Measurements from ENCODE around the gene DCTPP1. TPM values are rescaled to one million over a fixed set of nuclear protein-coding genes. Genes with fewer than 3 reads are reported as not detected.
"Not testable (repeated sequence)": the region's sequence is repeated elsewhere in the genome, so short reads cannot be mapped to it uniquely, and the experiment has no call there.

Gene DCTPP1
- total RNA-seq, result 28.9 TPM

DNA sequence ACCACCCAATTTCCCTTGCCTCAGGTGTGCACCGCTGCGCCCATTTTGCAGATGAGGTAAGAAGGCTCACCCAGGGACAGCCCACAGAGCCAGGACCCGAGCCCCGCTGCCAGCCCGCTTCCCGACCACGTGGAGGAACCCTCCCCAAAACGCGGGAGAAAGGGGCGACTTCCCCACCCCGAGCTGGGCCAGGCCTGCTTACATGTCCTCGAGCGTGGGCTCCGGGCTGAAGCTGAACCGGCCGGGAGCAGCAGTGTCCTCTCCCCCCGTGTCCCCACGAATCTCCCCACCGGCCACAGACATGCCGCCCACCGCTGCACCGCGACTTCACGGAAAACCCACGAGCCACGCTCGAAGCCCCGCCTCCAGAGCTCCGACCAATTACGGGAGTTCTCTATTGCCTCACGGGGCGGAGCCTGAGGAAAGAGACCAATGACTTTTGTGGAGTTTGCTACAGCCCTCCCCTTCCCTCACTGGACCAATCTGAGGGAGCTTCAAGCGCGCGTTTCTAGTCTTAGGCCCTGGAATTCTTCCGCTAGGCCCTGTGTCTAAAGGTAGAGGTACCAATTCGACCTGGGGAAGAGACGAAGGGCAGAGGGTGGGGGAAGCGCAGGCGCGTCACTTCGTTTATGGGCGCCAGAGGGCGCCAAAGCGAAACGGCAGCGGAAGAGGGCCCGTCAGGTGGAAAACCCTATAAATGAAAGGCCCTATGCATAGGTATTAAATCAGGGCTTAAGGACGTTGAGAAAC is at the start of gene DCTPP1:
DCTPP1 (minus strand) TSS at position 353 of the 750 bp plus-strand sequence; CDS start at position 303, 50 bp downstream.
- FAIRE-seq (peak; percentile 36), DNase-seq (ENCODE audit: low spot score in 2 of 2) (peak; percentile 82 to 93)

DNA sequence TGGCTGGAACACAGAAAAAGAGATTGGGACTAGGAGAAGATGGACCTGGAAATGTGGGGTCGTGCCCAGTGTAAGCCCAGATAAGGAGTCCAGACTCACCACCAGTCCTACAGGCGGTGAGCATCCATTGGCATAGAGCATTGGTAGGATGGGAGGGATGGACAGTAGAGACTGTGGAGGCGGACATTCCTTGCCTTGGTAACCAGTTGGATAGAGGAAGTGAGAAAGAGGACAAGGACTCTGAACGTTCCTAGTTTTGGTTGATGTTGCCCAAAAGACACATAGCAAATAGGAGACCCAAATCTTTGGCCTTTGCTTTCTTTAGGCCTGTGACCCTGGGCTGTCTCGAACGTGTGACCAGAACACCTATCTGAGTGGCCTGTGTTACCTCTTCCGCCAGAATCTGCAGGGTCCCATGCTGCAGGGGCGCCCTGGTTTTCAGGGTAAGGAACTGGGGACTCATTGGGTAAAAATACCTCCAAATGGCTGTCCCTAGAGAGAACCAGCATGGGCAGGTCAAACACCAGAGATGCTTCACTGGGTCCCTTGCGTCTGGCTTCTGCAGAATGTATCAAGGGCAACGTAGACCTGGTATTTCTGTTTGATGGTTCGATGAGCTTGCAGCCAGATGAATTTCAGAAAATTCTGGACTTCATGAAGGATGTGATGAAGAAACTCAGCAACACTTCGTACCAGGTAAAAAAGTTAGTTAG is 49.1 kb upstream of the DCTPP1 start:
- DNase-seq (ENCODE audit: low spot score in 2 of 2), result no peak
- no peak for FAIRE-seq

DNA sequence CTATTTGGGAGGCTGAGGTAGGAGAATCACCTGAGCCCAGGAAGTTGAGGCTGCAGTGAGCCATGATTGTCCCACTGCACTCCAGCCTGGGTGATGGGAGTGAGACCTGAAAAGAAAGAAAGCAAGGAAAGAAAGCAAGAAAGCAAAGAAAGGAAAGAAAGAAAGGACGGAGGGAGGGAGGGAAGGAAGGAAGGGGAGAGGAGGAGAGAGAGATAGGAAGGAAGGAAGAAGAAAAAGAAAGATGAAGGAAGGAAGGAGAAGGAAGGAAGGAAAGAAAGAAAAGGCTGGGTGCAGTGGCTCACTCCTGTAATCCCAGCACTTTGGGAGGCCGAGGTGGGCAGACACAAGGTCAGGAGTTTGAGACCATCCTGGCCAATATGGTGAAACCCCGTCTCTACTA is 47.9 kb upstream of the DCTPP1 start:
- DNase-seq (ENCODE audit: low spot score in 2 of 2); FAIRE-seq: not testable (repeated sequence)

DNA sequence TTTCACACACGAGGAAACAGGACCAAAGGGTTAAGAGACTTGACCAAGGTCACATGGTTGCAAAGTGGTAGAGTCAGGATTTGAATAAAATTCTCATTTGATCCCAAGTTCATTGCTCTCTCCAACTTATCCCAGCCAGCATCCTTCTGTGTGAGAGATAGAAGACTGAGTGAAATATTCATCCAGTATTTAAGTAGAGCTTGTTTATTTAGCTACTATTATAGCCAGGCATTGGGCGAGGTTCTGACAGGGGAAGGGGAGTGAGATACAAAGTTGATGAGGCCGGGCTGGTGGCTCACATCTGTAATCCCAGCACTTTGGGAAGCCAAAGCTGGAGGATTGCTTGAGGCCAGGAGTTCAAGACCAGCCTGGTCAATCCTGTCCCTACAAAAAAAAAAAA is 47.2 kb upstream of the DCTPP1 start:
- FAIRE-seq, result no peak
- DNase-seq (ENCODE audit: low spot score in 2 of 2), result no peak

DNA sequence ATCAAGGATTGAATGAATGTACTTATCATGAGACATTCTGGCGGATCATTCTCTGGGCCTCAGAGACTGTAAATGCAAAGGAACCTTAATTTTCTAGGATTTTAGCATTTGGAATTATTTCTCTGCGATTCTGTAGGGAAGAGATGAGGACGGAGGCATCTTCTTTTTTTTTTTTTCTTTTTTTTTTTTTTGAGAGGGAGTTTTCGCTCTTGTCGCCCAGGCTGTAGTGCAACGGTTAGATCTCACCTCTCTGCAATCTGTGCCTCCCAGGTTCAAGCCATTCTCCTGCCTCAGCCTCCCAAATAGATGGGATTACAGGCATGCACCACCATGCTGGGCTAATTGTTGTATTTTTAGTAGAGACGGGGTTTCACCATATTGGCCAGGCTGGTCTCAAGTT is 44.9 kb upstream of the DCTPP1 start:
- no peak for FAIRE-seq
- DNase-seq (ENCODE audit: low spot score in 2 of 2), result no peak

DNA sequence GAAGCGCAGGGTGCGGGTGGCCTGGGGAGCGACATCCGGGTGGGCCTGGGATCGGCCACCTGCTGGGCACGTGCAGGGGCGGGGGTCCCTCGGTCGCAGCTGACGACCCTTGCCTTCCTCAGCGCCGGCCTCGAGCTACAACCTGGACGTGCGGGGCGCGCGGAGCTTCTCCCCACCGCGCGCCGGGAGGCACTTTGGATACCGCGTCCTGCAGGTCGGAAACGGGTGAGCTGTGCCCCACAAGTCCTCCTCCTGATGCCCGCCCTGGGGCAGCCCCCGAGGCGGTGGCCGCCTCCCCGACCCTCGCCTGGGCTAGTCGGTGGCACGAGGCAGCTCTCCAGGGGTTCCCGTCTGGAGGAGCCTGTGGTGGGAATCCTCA is 44.2 kb upstream of the DCTPP1 start:
- no peak for DNase-seq (ENCODE audit: low spot score in 2 of 2)
- no peak for FAIRE-seq

DNA sequence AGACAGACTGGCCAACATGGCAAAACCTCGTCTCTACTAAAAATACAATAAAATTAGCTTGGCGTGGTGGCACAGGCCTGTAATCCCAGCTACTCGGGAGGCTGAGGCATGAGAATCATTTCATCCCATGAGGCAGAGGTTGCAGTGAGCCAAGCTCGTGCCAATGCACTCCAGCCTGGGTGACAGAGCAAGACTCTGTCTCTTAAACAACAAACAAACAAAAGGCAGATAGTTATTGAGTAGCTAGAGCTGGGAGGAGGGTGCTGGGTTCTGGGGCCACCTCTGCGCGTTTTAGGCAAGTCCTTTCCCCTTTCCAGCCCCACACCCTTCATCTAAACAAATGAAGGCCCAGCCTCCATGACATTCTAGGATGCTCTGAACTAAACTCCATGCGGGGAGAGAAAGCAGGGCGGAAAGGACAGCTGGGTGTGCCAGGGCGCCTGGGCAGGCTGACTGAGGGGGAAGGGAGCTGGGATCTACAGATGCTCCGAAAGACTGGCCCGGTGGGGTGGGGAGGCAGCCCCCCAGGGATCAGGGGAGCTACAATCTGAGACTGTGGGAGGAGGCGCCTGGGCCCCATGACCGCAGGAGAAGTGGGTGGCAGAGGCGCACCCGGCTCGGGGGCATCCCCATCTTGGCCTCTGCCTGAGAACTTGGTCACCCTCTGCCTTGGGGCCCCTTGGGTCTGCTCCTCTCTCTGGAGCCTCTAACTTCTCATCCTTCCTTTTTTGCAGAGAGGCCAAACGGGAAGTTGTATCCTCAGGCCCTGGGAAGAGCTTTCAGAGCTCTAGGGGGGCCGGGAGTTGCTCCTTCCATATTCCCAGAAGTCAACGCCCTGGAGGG is 43.6 kb upstream of the DCTPP1 start:
- no peak for FAIRE-seq
- DNase-seq (ENCODE audit: low spot score in 2 of 2), result no peak

DNA sequence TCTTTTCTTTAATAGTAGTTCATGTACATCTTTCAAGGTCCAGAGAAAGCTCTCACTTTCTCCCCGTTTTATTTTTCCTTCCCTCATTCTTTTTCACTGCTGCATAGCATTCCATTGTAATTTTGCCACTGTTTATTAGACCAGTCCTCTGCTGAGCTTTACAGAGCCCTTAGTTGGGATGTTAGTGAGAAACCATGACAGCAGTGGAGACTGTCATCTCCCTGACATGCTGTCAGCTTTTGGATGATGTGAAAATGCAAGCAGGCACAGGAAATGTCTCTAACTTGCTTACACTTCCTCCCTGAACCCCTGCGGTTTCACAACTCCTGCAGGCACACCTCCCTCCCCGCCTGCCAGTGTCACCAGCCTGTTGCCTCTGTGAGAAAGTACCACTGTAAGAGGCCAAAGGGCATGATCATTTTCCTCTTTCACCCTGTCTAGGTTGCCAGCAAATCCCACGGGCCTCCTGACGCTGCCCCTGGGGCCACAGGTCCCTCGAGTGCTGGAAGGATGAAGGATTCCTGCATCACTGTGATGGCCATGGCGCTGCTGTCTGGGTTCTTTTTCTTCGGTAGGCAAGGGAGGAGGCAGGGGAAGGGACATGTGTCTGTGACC is 42.6 kb upstream of the DCTPP1 start, which contains the start of gene ITGAL:
ITGAL (plus strand) TSS at position 415 of the 615 bp plus-strand sequence; CDS start at position 511, 96 bp downstream.
- DNase-seq (ENCODE audit: low spot score in 2 of 2), result no peak
- no peak for FAIRE-seq

DNA sequence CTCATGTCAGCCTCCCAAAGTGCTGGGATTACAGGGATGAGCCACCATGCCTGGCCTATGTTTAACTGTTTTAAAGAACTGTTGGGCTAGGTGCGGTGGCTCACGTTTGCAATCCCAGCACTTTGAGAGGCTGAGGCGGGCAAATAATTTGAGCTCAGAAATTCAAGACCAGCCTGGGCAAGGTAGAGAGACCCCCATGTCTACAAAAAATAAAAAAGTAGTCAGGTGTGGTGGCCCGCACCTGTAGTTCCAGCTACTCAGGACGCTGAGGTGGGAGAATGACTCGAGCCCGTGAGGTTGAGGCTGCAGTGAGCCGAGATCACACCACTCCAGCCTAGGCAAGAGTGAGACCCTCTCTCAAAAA is 40.8 kb upstream of the DCTPP1 start:
- DNase-seq (ENCODE audit: low spot score in 2 of 2) (no peak), FAIRE-seq (no peak)

DNA sequence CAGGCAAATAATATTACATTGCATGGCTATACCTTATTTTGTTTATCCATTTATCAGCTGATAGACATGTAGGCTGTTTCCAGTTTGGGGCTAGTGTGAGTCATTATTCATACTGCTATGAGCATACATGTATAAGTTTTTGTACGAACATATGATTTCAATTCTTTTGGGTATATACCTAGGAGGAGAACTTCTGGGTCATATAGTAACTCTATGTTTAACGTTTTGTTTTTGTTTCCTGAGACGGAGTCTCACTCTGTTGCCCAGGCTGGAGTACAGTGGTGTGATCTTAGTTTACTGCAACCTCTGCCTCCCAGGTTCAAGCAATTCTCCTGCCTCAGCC is 40.3 kb upstream of the DCTPP1 start:
- FAIRE-seq (no peak), DNase-seq (ENCODE audit: low spot score in 2 of 2) (no peak)

DNA sequence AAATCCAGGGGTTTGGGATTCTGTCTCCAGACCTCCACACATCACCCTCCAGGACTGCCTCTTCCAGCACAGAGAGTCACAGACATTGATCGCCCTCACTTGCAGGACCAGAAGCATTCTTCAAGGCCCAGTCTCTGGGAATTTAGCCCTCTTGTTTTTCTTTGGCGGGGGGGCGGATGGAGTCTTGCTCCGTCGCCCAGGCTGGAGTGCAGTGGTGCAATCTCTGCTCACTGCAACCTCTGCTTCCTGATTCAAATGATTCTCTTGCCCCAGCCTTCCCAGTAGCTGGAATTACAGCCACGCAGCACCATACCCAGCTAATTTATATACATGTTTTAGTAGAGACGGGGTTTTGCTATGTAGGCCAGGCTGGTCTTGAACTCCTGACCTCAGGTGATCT is 34.2 kb upstream of the DCTPP1 start:
- DNase-seq (ENCODE audit: low spot score in 2 of 2) (no peak), FAIRE-seq (no peak)

DNA sequence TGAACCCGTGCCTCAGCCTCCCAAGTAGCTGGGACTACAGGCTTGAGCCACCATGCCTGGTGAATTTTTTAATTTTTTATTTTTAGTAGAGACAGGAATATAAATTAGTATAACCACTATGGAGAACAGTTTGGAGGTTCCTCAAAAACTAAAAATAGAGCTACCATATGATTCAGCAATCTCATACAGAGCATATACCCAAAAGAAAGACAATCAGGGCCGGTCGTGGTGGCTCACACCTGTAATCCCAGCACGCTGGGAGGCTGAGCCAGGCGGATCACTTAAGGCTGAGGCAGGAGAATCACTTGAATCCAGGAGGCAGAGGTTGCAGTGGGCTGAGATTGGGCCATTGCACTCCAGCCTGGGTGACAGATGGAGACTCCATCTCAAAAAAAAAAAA is 31.6 kb upstream of the DCTPP1 start:
- not testable (repeated sequence) for FAIRE-seq; DNase-seq (ENCODE audit: low spot score in 2 of 2)

DNA sequence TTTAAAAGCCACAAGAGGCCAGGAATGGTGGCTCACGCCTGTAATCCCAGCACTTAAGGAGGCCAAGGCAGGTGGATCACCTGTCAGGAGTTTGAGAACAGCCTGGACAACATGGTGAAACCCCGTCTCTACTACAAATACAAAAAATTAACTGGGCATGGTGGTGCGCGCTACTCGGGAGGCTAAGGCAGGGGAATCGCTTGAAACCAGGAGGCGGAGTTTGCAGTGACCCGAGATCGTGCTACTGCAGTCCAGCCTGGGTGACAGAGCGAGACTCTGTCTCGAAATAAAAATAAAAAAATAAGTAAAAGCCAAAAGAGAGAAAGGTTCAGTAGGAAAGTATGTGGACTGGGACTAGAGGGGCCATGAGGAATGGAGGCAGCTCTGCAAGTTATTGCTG is 29.6 kb upstream of the DCTPP1 start:
- FAIRE-seq (no peak), DNase-seq (ENCODE audit: low spot score in 2 of 2) (no peak)

DNA sequence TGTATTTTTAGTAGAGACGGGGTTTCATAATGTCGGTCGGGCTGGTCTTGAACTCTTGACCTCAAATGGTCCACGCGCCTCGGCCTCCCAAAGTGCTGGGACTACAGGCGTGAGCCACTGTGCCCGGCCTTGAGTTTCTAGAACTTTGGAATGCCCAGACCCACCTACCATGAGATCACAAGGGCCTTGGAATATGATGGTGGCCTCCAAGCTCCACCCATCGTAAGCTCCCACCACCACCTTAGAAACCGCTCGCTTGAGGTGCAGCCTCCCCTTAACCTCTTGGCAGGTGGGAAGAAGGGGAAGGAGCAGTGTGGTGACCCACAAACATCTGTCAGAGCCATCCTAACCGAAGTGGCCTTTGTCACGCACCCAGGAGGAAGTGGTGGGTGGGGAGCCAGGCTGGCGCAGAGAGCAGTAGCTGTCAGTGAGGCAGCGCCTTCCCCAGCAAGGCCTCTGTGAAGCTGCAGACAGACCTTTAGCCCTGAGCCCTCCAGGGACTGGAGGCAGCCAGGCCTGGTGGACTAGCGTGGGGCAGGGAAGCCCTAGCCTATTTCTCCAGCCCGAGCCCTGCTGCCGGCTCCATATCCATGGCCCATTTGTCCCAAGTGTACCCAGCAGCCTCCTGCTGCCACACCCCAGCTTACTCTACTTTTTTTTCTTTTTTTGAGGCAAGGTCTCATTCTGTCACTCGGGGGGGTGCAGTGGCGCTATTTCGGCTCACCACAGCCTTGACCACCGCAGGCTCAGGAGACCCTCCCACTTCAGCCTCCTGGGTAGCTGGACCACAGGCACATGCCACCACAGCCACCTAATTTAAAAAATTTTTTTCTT is 28.9 kb upstream of the DCTPP1 start:
- no peak for FAIRE-seq
- DNase-seq (ENCODE audit: low spot score in 2 of 2), result no peak

DNA sequence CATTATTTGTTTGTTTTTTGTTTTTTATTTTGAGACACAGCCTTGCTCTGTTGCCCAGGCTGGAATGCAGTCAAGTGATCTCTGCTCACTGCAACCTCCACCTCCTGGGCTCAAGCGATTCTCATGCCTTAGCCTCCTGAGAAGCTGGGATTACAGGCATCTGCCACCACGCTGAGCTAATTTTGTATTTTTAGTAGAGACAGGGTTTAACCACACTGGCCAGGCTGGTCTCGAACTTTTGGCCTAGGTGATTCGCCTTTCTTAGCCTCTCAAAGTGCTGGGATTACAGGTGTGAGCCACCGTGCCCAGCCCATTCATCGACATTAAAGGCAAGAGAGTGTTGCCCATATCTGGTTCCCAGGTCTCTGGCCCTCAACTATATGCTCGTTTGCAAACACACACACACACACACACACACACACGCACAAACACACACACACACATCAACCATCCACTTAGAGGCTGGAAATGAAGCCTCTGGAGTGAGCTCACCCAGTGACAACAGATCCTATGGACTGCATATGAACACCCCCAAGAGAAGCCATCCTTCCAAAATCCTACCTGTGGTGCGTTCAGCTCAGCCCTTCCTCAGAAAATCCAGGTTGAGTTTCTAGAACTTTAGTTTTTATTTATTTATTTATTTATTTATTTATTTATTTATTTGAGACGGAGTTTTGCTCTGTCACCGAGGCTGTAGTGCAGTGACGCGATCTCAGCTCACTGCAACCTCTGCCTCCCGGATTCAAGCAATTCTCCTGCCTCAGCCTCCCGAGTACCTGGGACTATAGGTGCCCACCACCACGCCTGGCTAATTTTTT is 28.1 kb upstream of the DCTPP1 start:
- FAIRE-seq, result no peak
- DNase-seq (ENCODE audit: low spot score in 2 of 2), result no peak

DNA sequence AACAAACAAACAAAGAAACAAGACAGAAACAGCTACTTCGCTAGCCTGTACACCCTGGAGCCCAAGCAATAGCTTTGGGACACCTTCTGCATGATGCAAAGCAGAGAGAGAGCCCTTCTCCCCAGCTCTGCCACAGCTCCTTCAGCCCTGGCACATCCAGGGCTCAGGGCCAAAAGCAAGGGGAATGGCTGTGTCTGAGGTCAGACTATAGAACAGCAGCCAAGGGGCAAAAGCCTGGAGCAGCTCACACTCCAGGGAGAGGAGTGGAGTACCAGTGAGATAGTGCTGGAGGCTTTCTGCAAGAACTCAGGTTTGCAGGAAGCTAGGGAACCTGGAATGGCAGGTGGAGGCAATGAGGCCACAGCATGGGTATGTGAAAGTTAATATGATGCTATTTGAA is 27.4 kb upstream of the DCTPP1 start:
- DNase-seq (ENCODE audit: low spot score in 2 of 2) (no peak), FAIRE-seq (no peak)

DNA sequence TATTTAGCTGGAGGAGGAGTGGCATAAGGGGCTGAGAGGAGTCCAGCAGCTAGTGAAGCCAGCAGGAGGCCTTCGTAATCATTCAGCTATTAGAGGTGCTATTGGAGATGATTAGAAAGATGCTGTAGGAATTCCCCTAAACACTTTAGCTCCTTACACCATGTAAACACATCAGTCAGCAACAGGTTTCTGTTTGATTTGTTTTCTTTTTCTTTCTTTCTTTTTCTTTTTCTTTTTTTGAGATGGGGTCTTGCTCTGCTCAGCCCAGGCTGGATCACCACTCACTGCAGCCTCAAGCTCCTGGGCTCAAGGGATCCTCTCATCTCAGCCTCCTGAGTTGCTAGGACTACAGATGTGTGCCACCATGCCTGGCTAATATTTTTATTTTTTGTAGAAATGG is 26.5 kb upstream of the DCTPP1 start:
- DNase-seq (ENCODE audit: low spot score in 2 of 2), result no peak
- no peak for FAIRE-seq

DNA sequence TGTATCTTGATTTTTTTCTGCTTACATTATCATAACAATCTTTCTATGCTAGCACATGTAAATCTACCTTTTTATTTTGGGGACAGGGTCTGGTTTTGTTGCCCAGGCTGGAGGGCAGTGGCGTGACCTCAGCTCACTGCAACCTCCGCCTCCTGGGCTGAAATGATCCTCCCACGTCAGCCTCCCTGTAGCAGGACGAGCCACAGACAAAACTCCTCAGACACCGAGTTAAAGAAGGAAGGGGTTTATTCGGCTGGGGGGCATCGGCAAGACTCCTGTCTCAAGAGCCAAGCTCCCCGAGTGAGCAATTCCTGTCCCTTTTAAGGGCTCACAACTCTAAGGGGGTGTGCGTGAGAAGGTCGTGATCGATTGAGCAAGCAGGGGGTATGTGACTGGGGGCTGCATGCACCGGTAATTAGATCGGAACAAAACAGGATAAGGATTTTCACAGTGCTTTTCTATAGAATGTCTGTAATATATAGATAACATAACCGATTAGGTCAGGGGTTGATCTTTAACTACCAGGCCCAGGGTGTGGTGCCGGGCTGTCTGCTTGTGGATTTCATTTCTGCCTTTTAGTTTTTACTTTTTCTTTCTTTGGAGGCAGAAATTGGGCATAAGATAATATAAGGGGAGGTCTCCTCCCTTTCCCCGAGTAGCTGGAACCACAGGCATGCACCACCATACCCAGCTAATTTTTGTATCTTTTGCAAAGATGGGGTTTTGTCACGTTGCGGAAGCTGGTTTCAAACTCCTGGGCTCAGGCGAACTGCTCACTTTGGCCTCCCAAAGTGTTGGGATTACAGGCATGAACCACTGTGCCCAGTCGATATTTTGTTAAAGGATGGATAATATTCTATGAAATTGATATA is 23.1 kb upstream of the DCTPP1 start:
- DNase-seq (ENCODE audit: low spot score in 2 of 2); FAIRE-seq: not testable (repeated sequence)
